Calu3 (cell line): ENCODE measurements around the gene PIEZO2. TPM values are rescaled to one million over a fixed set of nuclear protein-coding genes. Genes with fewer than 3 reads are reported as not detected.
"Not testable (repeated sequence)": the region's sequence is repeated elsewhere in the genome, so short reads cannot be mapped to it uniquely, and the experiment has no call there.

ENCODE experiments used
- BruUV-seq: library from RNA; stranded (reverse); fragments of 400-500 nt; replicated peaks from 2 replicates; lab custom pipeline; 2021; lab: Mats Ljungman, UMichigan
- CTCF ChIA-PET: fragments of 300-600 bp; sonication (Branson Sonifier 250); formaldehyde crosslinking; loops from one replicate; lab custom pipeline; 2022; ENCODE audit warnings: antibody characterized with exemption; lab: Charles Lee
- DNase-seq: peaks from one replicate; pipeline ENCODE4 v3.0.0; 2022
- H3K27ac Mint-ChIP-seq: one replicate; pipeline ENCODE4 v1.8.0; 2022; ENCODE audit warnings: mixed read lengths; ENCODE audit not compliant: unreplicated experiment
- H3K27me3 Mint-ChIP-seq: one replicate; pipeline ENCODE4 v1.8.0; 2022; ENCODE audit warnings: mixed read lengths; ENCODE audit not compliant: unreplicated experiment
- H3K36me3 Mint-ChIP-seq: one replicate; pipeline ENCODE4 v1.8.0; 2022; ENCODE audit warnings: mild to moderate bottlenecking, moderate library complexity, mixed read lengths; ENCODE audit not compliant: insufficient read depth, unreplicated experiment
- H3K4me1 Mint-ChIP-seq: one replicate; pipeline ENCODE4 v1.8.0; 2022; ENCODE audit warnings: mild to moderate bottlenecking, low read depth, mixed read lengths; ENCODE audit not compliant: unreplicated experiment
- H3K4me3 Mint-ChIP-seq: one replicate; pipeline ENCODE4 v1.8.0; 2022; ENCODE audit warnings: mild to moderate bottlenecking, low read depth, moderate library complexity, mixed read lengths; ENCODE audit not compliant: unreplicated experiment
- H3K9me3 Mint-ChIP-seq: one replicate; pipeline ENCODE4 v1.8.0; 2022; ENCODE audit warnings: low read depth, mixed read lengths; ENCODE audit not compliant: unreplicated experiment
- CTCF ChIP-seq: fragments of 200-600 bp; IDR thresholded peaks from one replicate; pipeline ENCODE4 v1.8.0; 2022; ENCODE audit warnings: antibody characterized with exemption; ENCODE audit not compliant: unreplicated experiment
- intact Hi-C: fragments of 100-400 bp; cut with micrococcal nuclease; formaldehyde crosslinking; loops from one replicate; pipeline ENCODE4 v1.10.0; 2022; ENCODE audit not compliant: unreplicated experiment
- total RNA-seq: library from RNA; stranded (reverse); gene quantifications from 2 replicates; pipeline ENCODE4 v1.2.3, GENCODE V29; 2022

PIEZO2 gene
- total RNA-seq, 1 experiment from 2014 or later, result 0.24 TPM

- DNase-seq, result no peak
- no peak for TF ChIP-seq CTCF
- BruUV-seq, result no TSS peak
- Mint-ChIP-seq H3K4me3 (no peak overlapping the region), H3K36me3 (no peaks in the 10 kb centered on the region), H3K27me3 (no peaks in the 10 kb centered on the region), H3K4me1 (peaks cover 8% of the 10 kb centered on the region), H3K27ac (peak overlapping the region; percentile 12), H3K9me3 (peaks cover 2% of the 10 kb centered on the region)
- intact Hi-C loops, result no loop called here
- CTCF ChIA-PET, result no interaction called here
These were observed 302.5 kb downstream of the PIEZO2 start for GRCh38 chr18:10846657-10847407.

GRCh38 chr18:10846035-10846434 is 303.3 kb downstream of the PIEZO2 start:
- H3K4me3 Mint-ChIP-seq, BruUV-seq, H3K4me1 Mint-ChIP-seq, H3K27ac Mint-ChIP-seq, intact Hi-C loops, H3K27me3 Mint-ChIP-seq, CTCF ChIA-PET, H3K36me3 Mint-ChIP-seq, H3K9me3 Mint-ChIP-seq, DNase-seq: not testable (repeated sequence)

GRCh38 chr18:10843565-10843964 is 305.8 kb downstream of the PIEZO2 start:
- BruUV-seq, result no TSS peak
- CTCF ChIA-PET, result interaction anchor here (1.0 to 1.2 kb wide), 2 partner anchors 21 to 58 kb away, joined by 3 read pairs; no protein-coding TSS in a partner anchor

GRCh38 chr18:10842861-10843260 is 306.5 kb downstream of the PIEZO2 start:
- Mint-ChIP-seq H3K27ac (no peak overlapping the region), H3K4me3 (no peak overlapping the region), H3K27me3 (no peaks in the 10 kb centered on the region), H3K4me1 (no peaks in the 10 kb centered on the region), H3K9me3 (peaks cover 2% of the 10 kb centered on the region), H3K36me3 (no peaks in the 10 kb centered on the region)
- BruUV-seq, result no TSS peak
- intact Hi-C loops, result no loop called here
- DNase-seq, result no peak
- CTCF ChIA-PET, result interaction anchor here (1.0 to 1.2 kb wide), 2 partner anchors 21 to 57 kb away, joined by 3 read pairs; no protein-coding TSS in a partner anchor
- no peak for TF ChIP-seq CTCF

More at GRCh38 chr18:10843565-10843964, 305.8 kb downstream of the PIEZO2 start:
- H3K27me3 Mint-ChIP-seq, result no peaks in the 10 kb centered on the region
- no peak overlapping the region for H3K27ac Mint-ChIP-seq
- TF ChIP-seq CTCF, result no peak
- no peak for DNase-seq
- H3K36me3 Mint-ChIP-seq, result no peaks in the 10 kb centered on the region
- H3K9me3 Mint-ChIP-seq, result peaks cover 2% of the 10 kb centered on the region
- H3K4me1 Mint-ChIP-seq, result no peaks in the 10 kb centered on the region
- no peak overlapping the region for H3K4me3 Mint-ChIP-seq
- intact Hi-C loops, result no loop called here

GRCh38 chr18:10842371-10842770 is 307.0 kb downstream of the PIEZO2 start:
- BruUV-seq, result no TSS peak
- Mint-ChIP-seq H3K36me3 (no peaks in the 10 kb centered on the region), H3K27me3 (no peaks in the 10 kb centered on the region), H3K4me3 (no peak overlapping the region), H3K27ac (no peak overlapping the region), H3K4me1 (no peaks in the 10 kb centered on the region), H3K9me3 (peaks cover 2% of the 10 kb centered on the region)
- intact Hi-C loops, result no loop called here
- DNase-seq, result no peak
- no peak for TF ChIP-seq CTCF
- CTCF ChIA-PET, result interaction anchor here (1.0 kb wide), 1 partner anchor 57 kb away, joined by 3 read pairs; no protein-coding TSS in a partner anchor
